ENCODE data around the gene PPIL1.

DNA sequence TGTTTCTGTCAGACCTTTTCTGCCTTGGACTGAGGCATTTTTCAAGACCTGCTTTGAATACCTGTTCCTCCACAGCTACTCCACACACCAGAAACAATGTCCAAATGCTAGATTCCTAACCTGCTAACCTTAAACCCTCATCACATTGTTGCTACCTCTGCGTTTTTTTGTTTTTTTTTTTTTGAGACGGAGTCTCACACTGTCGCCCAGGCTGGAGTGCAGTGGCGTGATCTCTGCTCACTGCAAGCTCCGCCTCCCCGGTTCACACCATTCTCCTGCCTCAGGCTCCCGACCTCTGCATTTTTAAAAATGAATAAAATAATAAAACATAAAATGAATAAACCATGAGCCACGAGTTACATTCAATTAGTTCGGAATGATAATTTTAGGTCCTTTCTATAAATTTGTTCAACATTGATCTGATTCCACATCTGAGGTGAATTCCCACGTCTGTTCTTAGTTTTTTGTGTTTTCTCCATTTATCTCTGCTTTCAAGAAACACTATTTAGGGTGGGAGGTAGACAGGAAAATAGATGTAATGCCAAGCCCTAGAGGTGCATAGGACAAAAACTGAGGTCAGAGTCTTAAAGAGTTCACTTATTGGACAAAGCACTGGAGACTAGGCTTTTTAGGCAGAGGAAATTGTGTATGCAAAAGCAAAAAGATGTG, 12.5 kb upstream of the PPIL1 start:
- no peak for TF ChIP-seq POLR2A (IDR thresholded peaks at IDR 0.05)
- TF ChIP-seq, protein P1, sequence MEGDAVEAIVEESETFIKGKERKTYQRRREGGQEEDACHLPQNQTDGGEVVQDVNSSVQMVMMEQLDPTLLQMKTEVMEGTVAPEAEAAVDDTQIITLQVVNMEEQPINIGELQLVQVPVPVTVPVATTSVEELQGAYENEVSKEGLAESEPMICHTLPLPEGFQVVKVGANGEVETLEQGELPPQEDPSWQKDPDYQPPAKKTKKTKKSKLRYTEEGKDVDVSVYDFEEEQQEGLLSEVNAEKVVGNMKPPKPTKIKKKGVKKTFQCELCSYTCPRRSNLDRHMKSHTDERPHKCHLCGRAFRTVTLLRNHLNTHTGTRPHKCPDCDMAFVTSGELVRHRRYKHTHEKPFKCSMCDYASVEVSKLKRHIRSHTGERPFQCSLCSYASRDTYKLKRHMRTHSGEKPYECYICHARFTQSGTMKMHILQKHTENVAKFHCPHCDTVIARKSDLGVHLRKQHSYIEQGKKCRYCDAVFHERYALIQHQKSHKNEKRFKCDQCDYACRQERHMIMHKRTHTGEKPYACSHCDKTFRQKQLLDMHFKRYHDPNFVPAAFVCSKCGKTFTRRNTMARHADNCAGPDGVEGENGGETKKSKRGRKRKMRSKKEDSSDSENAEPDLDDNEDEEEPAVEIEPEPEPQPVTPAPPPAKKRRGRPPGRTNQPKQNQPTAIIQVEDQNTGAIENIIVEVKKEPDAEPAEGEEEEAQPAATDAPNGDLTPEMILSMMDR (IDR thresholded peaks at IDR 0.05), result no peak

Measured in lower leg skin (tissue), 3 donors.